K562 (cell line): ENCODE data around the gene CCAR1. TPM values are rescaled to one million over a fixed set of nuclear protein-coding genes. Genes with fewer than 3 reads are reported as not detected.
A peak's percentile ranks its signal among the peaks of the same experiment; 100 is the strongest.

ENCODE experiments used
- ATAC-seq: fragments of 200-7000 bp; cut with Tn5 transposase; 3 replicates; pipeline ENCODE4 v1.9.1; 2020; ENCODE audit warnings: moderate library complexity
- BruUV-seq: library from RNA; stranded (reverse); fragments of 400-500 nt; replicated peaks from 2 replicates; lab custom pipeline; 2021; lab: Mats Ljungman, UMichigan
- CTCF ChIA-PET: fragments of 300-600 bp; formaldehyde crosslinking; extraction: SDS; loops from one replicate; lab custom pipeline; 2021; ENCODE audit warnings: low intra/inter-chr PET ratio; lab: Yijun Ruan, JAX
- POLR2A ChIA-PET: fragments of 300-600, 350-650 bp; sonication (Branson Sonifier 250); formaldehyde crosslinking; extraction: SDS; loops from one replicate; lab custom pipeline; 2021; ENCODE audit warnings: antibody characterized with exemption, inconsistent platforms; lab: Yijun Ruan, JAX
- DNase-seq, 4 experiments: peaks; one replicate each; pipeline versions ENCODE4 v3.0.0 to v3.0.0-alpha.2; 2011 to 2018; ENCODE audit warnings: low spot score in 3 of 4, mixed read lengths in 3 of 4; ENCODE audit errors: extremely low read depth in 1 of 4
- FAIRE-seq: peaks from 2 replicates; lab custom pipeline; 2011; peaks lifted over from hg19 to GRCh38; lab: Jason Lieb, UNC
- H2AFZ ChIP-seq: 2 replicates; pipeline ENCODE4 v1.6.0; 2011; ENCODE audit warnings: low read depth, low read length, control low read depth, inconsistent platforms
- H3K27ac ChIP-seq: fragments of 200-600 bp; 3 replicates; pipeline ENCODE4 v1.8.0; 2011; ENCODE audit warnings: low read depth, mild to moderate bottlenecking, control low read depth, inconsistent platforms, low read length, moderate library complexity, mixed read lengths; ENCODE audit errors: extremely low read depth
- H3K27me3 ChIP-seq, 2 experiments: fragments of 300-600 bp in 1 of 2; 2 replicates in 1 of 2; 3 replicates in 1 of 2; pipeline versions ENCODE4 v1.6.0 to v1.8.0; 2011; ENCODE audit warnings: inconsistent platforms in 2 of 2, low read length in 2 of 2, mild to moderate bottlenecking in 1 of 2, mixed read lengths in 1 of 2, moderate library complexity in 1 of 2; ENCODE audit not compliant: control insufficient read depth in 2 of 2, insufficient read depth in 2 of 2
- H3K36me3 ChIP-seq: fragments of 300-600 bp; 3 replicates; pipeline ENCODE4 v1.8.0; 2011; ENCODE audit warnings: mild to moderate bottlenecking, low read length, inconsistent platforms; ENCODE audit not compliant: control insufficient read depth, insufficient read depth
- H3K4me1 ChIP-seq, 2 experiments: fragments of 200-600 bp in 1 of 2; replicated peaks in 1 of 2; 2 replicates in 1 of 2; 3 replicates in 1 of 2; pipeline versions ENCODE4 v1.5.1 to v1.8.0; 2011; ENCODE audit warnings: inconsistent platforms in 2 of 2, low read length in 2 of 2, mild to moderate bottlenecking in 1 of 2, mixed read lengths in 1 of 2, moderate library complexity in 1 of 2; ENCODE audit not compliant: control insufficient read depth in 2 of 2, insufficient read depth in 2 of 2
- H3K4me2 ChIP-seq: 2 replicates; pipeline ENCODE4 v1.6.1; 2011; ENCODE audit warnings: low read length, control low read depth, inconsistent platforms, mixed read lengths; ENCODE audit not compliant: insufficient read depth
- H3K4me3 ChIP-seq: fragments of 200-600 bp; sonication (generic), shearing (Covaris generic); 2 replicates; pipeline ENCODE4 v1.5.1; 2016; ENCODE audit warnings: control low read depth, inconsistent platforms
- H3K79me2 ChIP-seq: fragments of 200-600 bp; 3 replicates; pipeline ENCODE4 v1.8.0; 2011; ENCODE audit warnings: low read length, inconsistent platforms; ENCODE audit not compliant: control insufficient read depth, insufficient read depth
- H3K9ac ChIP-seq, 2 experiments: 2 replicates each; pipeline versions ENCODE4 v1.6.0 to v1.6.1; 2011; ENCODE audit warnings: low read depth in 2 of 2, low read length in 2 of 2, control low read depth in 1 of 2, inconsistent platforms in 1 of 2, mild to moderate bottlenecking in 1 of 2, mixed read lengths in 1 of 2; ENCODE audit not compliant: insufficient read depth in 1 of 2
- H3K9me1 ChIP-seq: one replicate; pipeline ENCODE4 v1.6.0; 2011; ENCODE audit warnings: inconsistent platforms, mild to moderate bottlenecking, low read length, moderate library complexity; ENCODE audit not compliant: control insufficient read depth, insufficient read depth
- H3K9me3 ChIP-seq: replicated peaks from 2 replicates; pipeline ENCODE4 v1.5.1; 2011; ENCODE audit warnings: low read depth, low read length, inconsistent platforms; ENCODE audit not compliant: control insufficient read depth, insufficient read depth
- H4K20me1 ChIP-seq: replicated peaks from 2 replicates; pipeline ENCODE4 v1.6.1; 2011; ENCODE audit warnings: low read length, inconsistent platforms, mixed read lengths; ENCODE audit not compliant: control insufficient read depth, insufficient read depth
- ATF7 ChIP-seq: fragments of 450-650 bp; IDR thresholded peaks from 2 replicates; pipeline ENCODE4 v1.7.1; 2014; ENCODE audit warnings: mild to moderate bottlenecking, moderate library complexity
- BRD4 ChIP-seq: fragments of 200-600 bp; sonication (generic); IDR thresholded peaks from 2 replicates; pipeline ENCODE4 v1.6.1; 2017; ENCODE audit warnings: inconsistent platforms
- FUS ChIP-seq: fragments of 200-400 bp; formaldehyde crosslinking; optimal IDR thresholded peaks from 2 replicates; pipeline ENCODE3; 2017; ENCODE audit warnings: low read depth, low read length
- HDAC1 ChIP-seq, 2 experiments: fragments of 450-650 bp; IDR thresholded peaks; 2 replicates each; pipeline ENCODE4 v1.6.1; 2016 to 2017; ENCODE audit warnings: inconsistent platforms in 1 of 2, mild to moderate bottlenecking in 1 of 2, moderate library complexity in 1 of 2
- HLTF ChIP-seq: fragments of 450-650 bp; IDR thresholded peaks from 2 replicates; pipeline ENCODE4 v1.6.1; 2016
- NR4A1 ChIP-seq, 2 experiments: fragments of 250-450 bp in 1 of 2; fragments of 450-650 bp in 1 of 2; sonication (Bioruptor Pico) in 1 of 2; IDR thresholded peaks; 2 replicates each; pipeline versions ENCODE4 v1.4.0 to v1.6.1; 2016 to 2020; ENCODE audit warnings: mild to moderate bottlenecking in 2 of 2, missing compliant biosample characterization in 1 of 2, missing genetic modification characterization in 1 of 2, moderate library complexity in 1 of 2
- POU5F1 ChIP-seq: fragments of 150-350 bp; IDR thresholded peaks from 2 replicates; pipeline ENCODE4 v1.6.1; 2014; ENCODE audit warnings: borderline replicate concordance, low read length, low read depth, mild to moderate bottlenecking; ENCODE audit not compliant: partially characterized antibody
- TEAD1 ChIP-seq, 2 experiments: fragments of 450-650 bp in 1 of 2; sonication (generic) in 1 of 2; formaldehyde crosslinking; IDR thresholded peaks; 2 replicates each; pipeline versions ENCODE4 v1.4.0 to v1.8.0; 2020 to 2022; ENCODE audit warnings: mild to moderate bottlenecking in 2 of 2, missing genetic modification reagents in 1 of 2
- U2AF2 ChIP-seq: fragments of 200-400 bp; formaldehyde crosslinking; optimal IDR thresholded peaks from 2 replicates; pipeline ENCODE3; 2017; ENCODE audit warnings: low read depth, mild to moderate bottlenecking, low read length
- ZNF175 ChIP-seq: fragments of 200-800 bp; sonication (Bioruptor generic); IDR thresholded peaks from 2 replicates; pipeline ENCODE4 v1.6.1; 2016; ENCODE audit warnings: low read depth, mild to moderate bottlenecking, missing genetic modification characterization, missing compliant biosample characterization
- WGBS: fragments of 100-300 bp; shearing (Covaris generic); methylation state at CpG from one replicate; pipeline ENCODE4 v1.1.6; 2016; ENCODE audit warnings: low coverage, mixed read lengths; ENCODE audit not compliant: insufficient coverage; ENCODE audit errors: missing lambda C conversion rate; 5-methylcytosine and 5-hydroxymethylcytosine counted together
- in situ Hi-C: fragments of 300-500 bp; cut with MboI; formaldehyde crosslinking; loops from 4 replicates; pipeline ENCODE4 v1.15.0; 2018; ENCODE audit warnings: inconsistent platforms, mixed read lengths
- intact Hi-C: fragments of 100-400 bp; cut with micrococcal nuclease; formaldehyde crosslinking; loops from 2 replicates; pipeline ENCODE4 v1.14.2; 2022
- polyA plus RNA-seq, 8 experiments: library from polyadenylated mRNA; depleted of rRNA in 4 of 8; stranded (reverse) in 5 of 8; unstranded in 3 of 8; fragments of >200 nt; fragmentation: Nextera tagmentation in 2 of 8; fragmentation: Illumina TruSeq in 1 of 8; extraction: Ambion mirVana in 2 of 8; extraction: Trizol in 1 of 8; gene quantifications; 2 replicates each; pipeline versions ENCODE4 v1.2.1 to v1.2.3, GENCODE V29; 2011 to 2014; ENCODE audit warnings: inconsistent platforms in 1 of 8, missing spikeins in 1 of 8
- total RNA-seq, 7 experiments: library from RNA; depleted of rRNA in 6 of 7; stranded (reverse); fragments of >200 nt in 6 of 7; fragmentation: Illumina TruSeq in 2 of 7; extraction: Trizol in 2 of 7; gene quantifications; 2 replicates each; pipeline versions ENCODE4 v1.2.1 to v1.2.3, GENCODE V29; 2011 to 2021; ENCODE audit warnings: low replicate concordance in 1 of 7
- TF ChIP-seq, protein P1 (sequence below), 2 experiments: fragments of 450-650 bp in 1 of 2; sonication (generic) in 1 of 2; formaldehyde crosslinking in 1 of 2; IDR thresholded peaks in 1 of 2; conservative IDR thresholded peaks in 1 of 2; 2 replicates each; pipeline versions ENCODE4 v1.6.1 to v1.8.1; 2016 to 2023; ENCODE audit warnings: mild to moderate bottlenecking in 2 of 2, moderate library complexity in 2 of 2, inconsistent platforms in 1 of 2, missing genetic modification reagents in 1 of 2
- TF ChIP-seq, protein P2 (sequence below): fragments of 250-450 bp; sonication (Bioruptor Pico); IDR thresholded peaks from 2 replicates; pipeline ENCODE4 v1.5.0; 2021

CCAR1 gene
- total and polyA plus RNA-seq, 9 of the 15 experiments (the other 6 are each of a cell fraction or from before 2014, with no cell fraction given) = 44.8 to 173 (median 111) TPM

DNA sequence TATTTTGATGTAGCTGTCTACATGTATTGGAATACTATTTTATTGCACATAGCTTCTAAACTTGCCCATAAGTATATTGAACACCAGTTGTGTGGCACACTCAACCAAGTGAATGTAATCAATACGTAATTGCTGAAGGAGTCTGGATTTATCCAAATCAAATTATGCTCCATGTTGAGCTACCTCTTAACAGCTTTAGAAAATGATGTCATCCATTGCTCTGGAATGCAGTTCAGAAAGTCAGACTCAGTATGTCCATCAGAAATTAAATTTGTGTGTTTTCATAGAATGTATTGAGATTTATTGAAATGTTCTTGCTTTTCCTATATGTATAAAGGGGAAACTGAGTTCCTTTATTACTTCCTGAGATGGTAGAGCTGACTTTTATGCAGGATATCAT is 25.0 kb upstream of the CCAR1 start:
- peaks cover 17% of the 10 kb centered on the region; the same call in 2 of the 3 replicates for H3K36me3 ChIP-seq
- intact Hi-C loops (no loop called here), in situ Hi-C loops (no loop called here)
- no peak overlapping the region for H3K9ac ChIP-seq
- H2AFZ ChIP-seq = no peak overlapping the region
- TF ChIP-seq ATF7 = peak; percentile 26; the same call in 1 of the 2 replicates
- TF ChIP-seq, protein P1, sequence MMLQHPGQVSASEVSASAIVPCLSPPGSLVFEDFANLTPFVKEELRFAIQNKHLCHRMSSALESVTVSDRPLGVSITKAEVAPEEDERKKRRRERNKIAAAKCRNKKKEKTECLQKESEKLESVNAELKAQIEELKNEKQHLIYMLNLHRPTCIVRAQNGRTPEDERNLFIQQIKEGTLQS (IDR thresholded peaks at IDR 0.05) = peak; percentile 60
- TF ChIP-seq, protein P1 (CRISPR knock-in tag; conservative IDR thresholded peaks at IDR 0.05) = no peak
- TF ChIP-seq ZNF175 (CRISPR knock-in tag) = no peak
- no peaks in the 10 kb centered on the region for H3K9me1 ChIP-seq
- H3K27me3 ChIP-seq = no peaks in the 10 kb centered on the region
- FAIRE-seq = no peak
- no peak overlapping the region for H3K4me2 ChIP-seq
- WGBS = 68% methylated on average over 1 of the region's 1 CpG
- no peak overlapping the region for H3K4me3 ChIP-seq
- CTCF ChIA-PET = no interaction called here
- no peak for DNase-seq
- no peaks in the 10 kb centered on the region for H3K9me3 ChIP-seq
- no peaks in the 10 kb centered on the region for H4K20me1 ChIP-seq
- ATAC-seq = no peak
- H3K4me1 ChIP-seq = no peaks in the 10 kb centered on the region
- no peaks in the 10 kb centered on the region for H3K79me2 ChIP-seq
- H3K27ac ChIP-seq = no peak overlapping the region
- no TSS peak for BruUV-seq
- POLR2A ChIA-PET = interaction anchor here (0.6 to 2.1 kb wide), 13 partner anchors 9 to 82 kb away, joined by 3 to 8 read pairs (median 4); no protein-coding TSS in a partner anchor

DNA sequence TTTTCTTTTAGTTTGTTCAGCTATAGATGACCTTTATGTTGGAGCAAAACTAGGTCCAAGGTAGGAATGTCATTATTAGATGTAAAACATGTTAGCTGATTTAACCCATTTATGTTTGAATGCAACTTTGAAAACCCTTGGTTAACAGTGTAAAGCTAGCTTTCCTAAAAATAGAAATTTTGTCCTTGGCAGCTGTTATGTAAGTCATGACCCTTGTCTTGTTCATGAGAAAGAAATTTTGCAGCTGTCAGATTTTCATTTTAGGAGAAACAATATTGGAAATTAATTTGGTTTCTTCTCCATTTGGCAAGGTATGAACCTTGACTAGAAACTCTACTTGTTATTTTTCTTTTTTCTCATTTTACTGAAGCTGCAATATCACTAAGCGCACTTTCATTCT is 23.9 kb upstream of the CCAR1 start:
- no peak for ATAC-seq
- H3K27ac ChIP-seq = no peak overlapping the region
- no peak overlapping the region for H3K9ac ChIP-seq
- H2AFZ ChIP-seq = no peak overlapping the region
- H3K79me2 ChIP-seq = no peaks in the 10 kb centered on the region
- intact Hi-C loops = no loop called here
- WGBS = 94% methylated on average over 1 of the region's 1 CpG
- POLR2A ChIA-PET = interaction anchor here (0.6 to 2.1 kb wide), 8 partner anchors 9 to 42 kb away, joined by 3 to 8 read pairs (median 4); no protein-coding TSS in a partner anchor
- no peaks in the 10 kb centered on the region for H3K9me3 ChIP-seq
- H4K20me1 ChIP-seq = no peaks in the 10 kb centered on the region
- BruUV-seq = no TSS peak
- CTCF ChIA-PET = no interaction called here
- H3K4me2 ChIP-seq = no peak overlapping the region
- H3K9me1 ChIP-seq = no peaks in the 10 kb centered on the region
- H3K4me1 ChIP-seq = no peaks in the 10 kb centered on the region
- H3K4me3 ChIP-seq = no peak overlapping the region
- TF ChIP-seq U2AF2 (no peak), BRD4 (no peak), HLTF (no peak), TEAD1 (CRISPR knock-in tag; IDR thresholded peaks at IDR 0.05) (no peak), POU5F1 (no peak), NR4A1 (CRISPR knock-in tag; IDR thresholded peaks at IDR 0.05) (no peak), NR4A1 (tag; IDR thresholded peaks at IDR 0.05) (no peak), HDAC1 (IDR thresholded peaks at IDR 0.05) (no peak), FUS (no peak)
- TF ChIP-seq, protein P2, sequence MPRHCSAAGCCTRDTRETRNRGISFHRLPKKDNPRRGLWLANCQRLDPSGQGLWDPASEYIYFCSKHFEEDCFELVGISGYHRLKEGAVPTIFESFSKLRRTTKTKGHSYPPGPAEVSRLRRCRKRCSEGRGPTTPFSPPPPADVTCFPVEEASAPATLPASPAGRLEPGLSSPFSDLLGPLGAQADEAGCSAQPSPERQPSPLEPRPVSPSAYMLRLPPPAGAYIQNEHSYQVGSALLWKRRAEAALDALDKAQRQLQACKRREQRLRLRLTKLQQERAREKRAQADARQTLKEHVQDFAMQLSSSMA (CRISPR knock-in tag) = no peak
- TF ChIP-seq, all 486 proteins: peak for 0
- in situ Hi-C loops = no loop called here
- no peak for FAIRE-seq
- Histone ChIP-seq H3K36me3 (peaks cover 9% of the 10 kb centered on the region; the same call in 1 of the 3 replicates), H3K27me3 (no peaks in the 10 kb centered on the region)
- DNase-seq = no peak
